HepG2 (cell line): ENCODE results near the gene C9orf43. TPM values are rescaled to one million over a fixed set of nuclear protein-coding genes. Genes with fewer than 3 reads are reported as not detected.
A peak's percentile ranks its signal among the peaks of the same experiment; 100 is the strongest.

Experiments
- ELF1 ChIP-seq: sonication (generic); formaldehyde crosslinking; IDR thresholded peaks from 2 replicates; pipeline ENCODE4 v1.4.0; 2020; ENCODE audit warnings: missing genetic modification reagents
- FOXO1 ChIP-seq: sonication (generic); formaldehyde crosslinking; IDR thresholded peaks from 2 replicates; pipeline ENCODE4 v1.4.0; 2020; ENCODE audit warnings: missing genetic modification reagents
- FOXP1 ChIP-seq, 2 experiments: fragments of 450-650 bp in 1 of 2; IDR thresholded peaks; 2 replicates each; pipeline ENCODE4 v1.6.1; 2017 to 2018; ENCODE audit warnings: antibody characterized with exemption in 1 of 2
- GATAD2A ChIP-seq: IDR thresholded peaks from 2 replicates; pipeline ENCODE4 v1.6.1; 2016
- GFI1 ChIP-seq: sonication (generic); formaldehyde crosslinking; IDR thresholded peaks from 2 replicates; pipeline ENCODE4 v1.5.0; 2020; ENCODE audit warnings: missing genetic modification reagents, mild to moderate bottlenecking, borderline replicate concordance
- HMG20A ChIP-seq: IDR thresholded peaks from 2 replicates; pipeline ENCODE4 v1.6.1; 2016; ENCODE audit warnings: borderline replicate concordance
- IRF9 ChIP-seq: sonication (generic); formaldehyde crosslinking; IDR thresholded peaks from 2 replicates; pipeline ENCODE4 v1.8.0; 2022; ENCODE audit warnings: missing genetic modification reagents, mild to moderate bottlenecking, borderline replicate concordance
- MEIS2 ChIP-seq: sonication (generic); formaldehyde crosslinking; IDR thresholded peaks from 2 replicates; pipeline ENCODE4 v1.9.0; 2021; ENCODE audit warnings: mild to moderate bottlenecking, missing genetic modification reagents
- MLX ChIP-seq: IDR thresholded peaks from 2 replicates; pipeline ENCODE4 v1.6.1; 2016
- NCOR1 ChIP-seq: fragments of 200-600 bp; sonication (generic); IDR thresholded peaks from 2 replicates; pipeline ENCODE4 v1.7.0; 2017; ENCODE audit warnings: antibody characterized with exemption, low read length, borderline replicate concordance
- POGK ChIP-seq: sonication (generic); formaldehyde crosslinking; conservative IDR thresholded peaks from 2 replicates; pipeline ENCODE4 v1.8.0; 2022; ENCODE audit warnings: mild to moderate bottlenecking, moderate library complexity, missing genetic modification reagents
- SAP130 ChIP-seq: IDR thresholded peaks from 2 replicates; pipeline ENCODE4 v1.6.1; 2016; ENCODE audit warnings: low read depth
- SOX13 ChIP-seq, 3 experiments: fragments of 450-650 bp in 1 of 3; sonication (generic) in 1 of 3; formaldehyde crosslinking in 1 of 3; IDR thresholded peaks in 2 of 3; conservative IDR thresholded peaks in 1 of 3; 2 replicates each; pipeline versions ENCODE4 v1.5.0 to v1.6.1; 2016 to 2020; ENCODE audit warnings: antibody characterized with exemption in 1 of 3, mild to moderate bottlenecking in 1 of 3, missing compliant biosample characterization in 1 of 3, missing genetic modification reagents in 1 of 3, moderate library complexity in 1 of 3
- TEAD3 ChIP-seq: optimal IDR thresholded peaks from 2 replicates; pipeline ENCODE3; 2016; ENCODE audit warnings: borderline replicate concordance
- ZBTB20 ChIP-seq: sonication (generic); formaldehyde crosslinking; IDR thresholded peaks from 2 replicates; pipeline ENCODE4 v1.8.1; 2023; ENCODE audit warnings: missing genetic modification reagents, low read depth, mild to moderate bottlenecking, borderline replicate concordance
- ZFX ChIP-seq: sonication (generic); formaldehyde crosslinking; IDR thresholded peaks from 2 replicates; pipeline ENCODE4 v1.4.0; 2020; ENCODE audit warnings: mild to moderate bottlenecking, low read depth, missing genetic modification reagents, moderate library complexity
- ZNF281 ChIP-seq: sonication (generic); formaldehyde crosslinking; IDR thresholded peaks from 2 replicates; pipeline ENCODE4 v1.4.0; 2020; ENCODE audit warnings: missing genetic modification reagents, borderline replicate concordance
- ZNF362 ChIP-seq: sonication (generic); formaldehyde crosslinking; IDR thresholded peaks from 2 replicates; pipeline ENCODE4 v1.4.0; 2020; ENCODE audit warnings: missing genetic modification reagents, mild to moderate bottlenecking, borderline replicate concordance
- ZNF629 ChIP-seq: sonication (generic); formaldehyde crosslinking; conservative IDR thresholded peaks from 2 replicates; pipeline ENCODE4 v1.5.0; 2020; ENCODE audit warnings: missing genetic modification reagents
- ZNF644 ChIP-seq: IDR thresholded peaks from 2 replicates; pipeline ENCODE4 v1.6.1; 2016; ENCODE audit warnings: low read depth
- ZNF670 ChIP-seq: sonication (generic); formaldehyde crosslinking; IDR thresholded peaks from 2 replicates; pipeline ENCODE4 v1.8.0; 2022; ENCODE audit warnings: mild to moderate bottlenecking, missing genetic modification reagents, borderline replicate concordance
- polyA plus RNA-seq, 8 experiments: library from polyadenylated mRNA; depleted of rRNA in 3 of 8; stranded (reverse) in 7 of 8; unstranded in 1 of 8; fragments of >200 nt; fragmentation: Illumina TruSeq in 4 of 8; extraction: Trizol in 4 of 8; gene quantifications; 2 replicates each; pipeline versions ENCODE4 v1.2.1 to v1.2.3, GENCODE V29; 2011 to 2016; ENCODE audit warnings: low read depth in 4 of 8, missing spikeins in 1 of 8, mixed read lengths in 1 of 8; ENCODE audit not compliant: insufficient read depth in 1 of 8
- total RNA-seq, 5 experiments: library from RNA; depleted of rRNA; stranded (reverse); fragments of >200 nt; fragmentation: Illumina TruSeq; extraction: Trizol; gene quantifications; 2 replicates each; pipeline ENCODE4 v1.2.3, GENCODE V29; 2016; ENCODE audit warnings: low read depth in 1 of 5

C9orf43 gene
- total and polyA plus RNA-seq, 2 of the 13 experiments (the other 11 are each of a cell fraction or from before 2014, with no cell fraction given): 0.24 to 0.31 TPM

- TF ChIP-seq ZNF670 (CRISPR knock-in tag) (0 out of 2 replicates have a peak, but pooled peaks have one; percentile 41), ZBTB20 (CRISPR knock-in tag) (0 out of 2 replicates have a peak, but pooled peaks have one; percentile 14), ELF1 (CRISPR knock-in tag) (0 out of 2 replicates have a peak, but pooled peaks have one; percentile 15), GATAD2A (peak; percentile 92), SAP130 (CRISPR knock-in tag) (peak; percentile 66), HMG20A (CRISPR knock-in tag) (peak; percentile 65; the same call in 1 of the 2 replicates), ZNF362 (CRISPR knock-in tag) (0 out of 2 replicates have a peak, but pooled peaks have one; percentile 28), SOX13 (IDR thresholded peaks at IDR 0.05) (no peak), SOX13 (CRISPR knock-in tag; conservative IDR thresholded peaks at IDR 0.05 in 1 of 2, IDR thresholded peaks at IDR 0.05 in 1 of 2) (peak in 1 of 2 experiments; percentile 73; a peak in 1 of 4 replicates), MLX (CRISPR knock-in tag) (peak; percentile 53; the same call in 1 of the 2 replicates), ZNF629 (0 out of 2 replicates have a peak, but pooled peaks have one; percentile 10), IRF9 (CRISPR knock-in tag) (no peak; the same call in 1 of the 2 replicates), GFI1 (peak; percentile 53; the same call in 1 of the 2 replicates), POGK (CRISPR knock-in tag) (0 out of 2 replicates have a peak, but pooled peaks have one; percentile 34), TEAD3 (CRISPR knock-in tag) (peak; percentile 73), ZNF281 (CRISPR knock-in tag) (peak; percentile 89), NCOR1 (peak; percentile 92), FOXP1 (IDR thresholded peaks at IDR 0.05) (no peak), FOXP1 (CRISPR knock-in tag; IDR thresholded peaks at IDR 0.05) (peak; percentile 54; the same call in 1 of the 2 replicates), MEIS2 (CRISPR knock-in tag) (0 out of 2 replicates have a peak, but pooled peaks have one; percentile 60), FOXO1 (CRISPR knock-in tag) (peak; percentile 69), ZNF644 (CRISPR knock-in tag) (peak; percentile 77), ZFX (CRISPR knock-in tag) (peak; percentile 55)
Measured at GRCh38 chr9:113381909-113382411, 28.6 kb upstream of the C9orf43 start (continued).
